Measurements from ENCODE around the gene DBNL. TPM values are rescaled to one million over a fixed set of nuclear protein-coding genes. Genes with fewer than 3 reads are reported as not detected.
A peak's percentile ranks its signal among the peaks of the same experiment; 100 is the strongest.

DBNL gene
- total RNA-seq, 6 donors from 2014 or later: 81.8 to 169 (median 130) TPM

- no peak for ATAC-seq (ENCODE audit: low FRiP score in 2 of 2)
- WGBS, 2 donors: 95 to 97% methylated on average over 3 of the region's 3 CpGs
- no peaks in the 10 kb centered on the region for H3K27me3 ChIP-seq
These were observed 42.1 kb downstream of the DBNL start for GRCh38 chr7:44086627-44087026.

GRCh38 chr7:44087911-44088838 lies 43.7 kb downstream of the DBNL start:
- TF ChIP-seq EP300 (IDR thresholded peaks at IDR 0.05) (no peak), CTCF (IDR thresholded peaks at IDR 0.05) (no peak), POLR2AphosphoS5 (IDR thresholded peaks at IDR 0.05) (no peak), POLR2A (IDR thresholded peaks at IDR 0.05) (no peak)
- Histone ChIP-seq H3K4me1 (peaks cover 0 to 9% (median 0%) of the 10 kb centered on the region in 4 donors), H3K4me3 (no peak overlapping the region), H3K27ac (peak overlapping the region; percentile 63 to 74 (median 70)), H3K27me3 (no peaks in the 10 kb centered on the region), H3K9me3 (no peaks in the 10 kb centered on the region), H3K36me3 (no peaks in the 10 kb centered on the region)
- ATAC-seq (ENCODE audit: low FRiP score in 2 of 2): peak in 1 of 2 donors; percentile 79
- 68 to 73% methylated on average over 18 to 20 of the region's 20 CpGs for WGBS, 2 donors
- no peak for DNase-seq

More at GRCh38 chr7:44086627-44087026, 42.1 kb downstream of the DBNL start:
- H3K4me1 ChIP-seq: peaks cover 0 to 13% (median 2%) of the 10 kb centered on the region in 4 donors
- H3K36me3 ChIP-seq: no peaks in the 10 kb centered on the region
- peak overlapping the region in 1 of 4 donors; percentile 42 for H3K27ac ChIP-seq
- H3K9me3 ChIP-seq: no peaks in the 10 kb centered on the region
- TF ChIP-seq POLR2AphosphoS5 (IDR thresholded peaks at IDR 0.05): no peak
- TF ChIP-seq CTCF (IDR thresholded peaks at IDR 0.05): no peak
- TF ChIP-seq POLR2A (IDR thresholded peaks at IDR 0.05): no peak
- TF ChIP-seq EP300 (IDR thresholded peaks at IDR 0.05): no peak
- H3K4me3 ChIP-seq: no peak overlapping the region
- DNase-seq: no peak

GRCh38 chr7:44093102-44093641 lies 48.7 kb downstream of the DBNL start:
- Histone ChIP-seq H3K9me3 (no peaks in the 10 kb centered on the region), H3K4me1 (peaks cover 0 to 10% (median 2%) of the 10 kb centered on the region in 4 donors), H3K27ac (no peak overlapping the region), H3K4me3 (no peak overlapping the region), H3K36me3 (no peaks in the 10 kb centered on the region), H3K27me3 (no peaks in the 10 kb centered on the region)
- DNase-seq: no peak
- TF ChIP-seq POLR2A (IDR thresholded peaks at IDR 0.05) (no peak), CTCF (IDR thresholded peaks at IDR 0.05) (no peak), POLR2AphosphoS5 (IDR thresholded peaks at IDR 0.05) (no peak), EP300 (IDR thresholded peaks at IDR 0.05) (no peak)
- 60 to 76% methylated on average over 6 of the region's 6 CpGs for WGBS, 2 donors
- ATAC-seq (ENCODE audit: low FRiP score in 2 of 2): no peak

- WGBS, 2 donors: 37 to 48% methylated on average over 2 of the region's 2 CpGs
- H3K36me3 ChIP-seq: no peaks in the 10 kb centered on the region
- no peaks in the 10 kb centered on the region for H3K27me3 ChIP-seq
- H3K27ac ChIP-seq: peak overlapping the region in 2 of 4 donors; percentile 11 to 35
- H3K4me1 ChIP-seq: peaks cover 0 to 5% (median 2%) of the 10 kb centered on the region in 4 donors
- no peak overlapping the region for H3K4me3 ChIP-seq
- DNase-seq (no peak), ATAC-seq (ENCODE audit: low FRiP score in 2 of 2) (no peak)
- H3K9me3 ChIP-seq: no peaks in the 10 kb centered on the region
- TF ChIP-seq CTCF (IDR thresholded peaks at IDR 0.05) (no peak), POLR2A (IDR thresholded peaks at IDR 0.05) (no peak), EP300 (IDR thresholded peaks at IDR 0.05) (no peak), POLR2AphosphoS5 (IDR thresholded peaks at IDR 0.05) (no peak)
These were observed 49.9 kb downstream of the DBNL start for GRCh38 chr7:44094365-44094764.

Measured in upper lobe of left lung (tissue), 6 donors.